HG03460 (cell line): ENCODE data around the gene TRHDE.
"Not testable (repeated sequence)": the region's sequence is repeated elsewhere in the genome, so short reads cannot be mapped to it uniquely, and the experiment has no call there.

Experiments used
- ATAC-seq: cut with Tn5 transposase; IDR thresholded peaks from one replicate; pipeline ENCODE4 v1.9.1; 2021; ENCODE audit not compliant: unreplicated experiment

The TRHDE gene

DNA sequence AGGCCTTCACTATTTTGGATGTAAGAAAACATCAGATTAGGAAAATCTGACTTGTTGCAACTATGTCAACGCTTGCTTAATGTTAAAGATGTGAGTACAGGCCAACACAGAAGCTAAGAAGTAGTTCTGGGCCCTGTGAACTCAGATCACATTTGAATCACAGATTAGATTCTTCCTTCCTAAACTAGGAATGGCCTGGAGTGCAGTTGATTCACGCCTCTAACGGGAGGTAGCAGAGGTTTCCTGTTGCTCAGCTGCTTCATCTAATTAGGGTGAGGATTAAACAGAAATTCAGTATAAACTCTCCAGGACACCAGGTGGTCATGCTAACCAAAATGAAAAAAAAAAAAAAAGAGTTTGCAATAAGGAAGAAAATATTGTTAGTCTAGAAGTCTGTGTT lies 314.3 kb downstream of the TRHDE start:
- ATAC-seq, result no peak

GRCh38 chr12:72602581-72602980 lies 330.4 kb downstream of the TRHDE start:
- ATAC-seq, result no peak

DNA sequence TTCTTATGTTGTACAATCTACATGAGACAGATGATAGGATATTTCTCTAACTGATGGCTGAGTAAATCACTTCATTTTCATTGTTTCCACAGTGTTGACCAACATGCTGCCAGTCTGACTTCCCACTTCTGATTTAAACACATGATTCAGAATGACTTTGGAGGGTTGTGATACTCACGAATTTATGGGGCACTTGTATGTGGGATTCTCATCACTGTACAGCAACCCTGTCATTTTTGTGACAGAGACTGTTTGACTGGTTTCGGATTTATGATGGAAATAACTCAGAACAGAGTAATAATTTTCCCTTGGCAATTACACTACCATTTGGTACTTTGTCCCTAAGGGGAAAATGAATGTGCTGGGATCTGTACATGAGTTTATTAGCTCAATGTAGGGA lies 333.8 kb downstream of the TRHDE start:
- ATAC-seq, result no peak

GRCh38 chr12:72610342-72610741 lies 338.2 kb downstream of the TRHDE start:
- no peak for ATAC-seq

- no peak for ATAC-seq
Measured at GRCh38 chr12:72610854-72611358, 338.7 kb downstream of the TRHDE start.

DNA sequence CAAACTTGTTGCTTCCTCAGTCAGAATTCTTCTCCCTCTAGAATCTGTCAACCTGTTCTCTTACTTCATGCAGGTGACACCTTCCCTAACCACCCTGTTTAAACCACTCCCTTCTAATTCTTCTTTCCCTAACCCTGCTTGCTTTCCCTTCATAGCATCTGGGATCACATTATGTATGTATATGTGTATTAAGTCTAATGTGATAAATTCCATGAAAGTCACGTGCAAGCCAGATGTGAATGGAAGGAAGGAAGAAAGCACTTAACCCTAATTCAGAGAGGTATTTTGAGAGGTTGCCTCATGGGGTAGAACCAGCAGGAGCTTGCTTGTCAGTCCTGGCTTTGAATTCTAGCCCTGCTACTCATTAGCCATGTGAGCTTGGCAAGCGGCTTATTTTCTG lies 340.0 kb downstream of the TRHDE start:
- no peak for ATAC-seq

DNA sequence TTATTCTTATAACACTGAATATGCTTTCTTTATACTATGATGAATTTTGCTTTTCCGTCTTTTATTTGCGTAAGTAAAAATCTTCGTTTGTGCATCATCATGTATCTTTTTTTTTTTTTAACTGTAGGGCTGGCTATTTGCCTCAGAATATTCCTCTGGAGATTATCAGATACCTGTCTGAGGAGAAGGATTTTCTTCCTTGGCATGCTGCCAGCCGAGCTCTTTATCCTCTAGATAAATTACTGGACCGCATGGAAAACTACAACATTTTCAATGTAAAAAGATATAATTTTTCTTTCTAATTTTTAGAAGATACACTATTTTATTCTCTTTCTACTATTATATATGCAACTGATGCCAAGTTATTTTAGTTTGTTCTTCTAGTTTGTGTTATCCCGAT lies 346.6 kb downstream of the TRHDE start:
- no peak for ATAC-seq

GRCh38 chr12:72622556-72622955 lies 350.4 kb downstream of the TRHDE start:
- ATAC-seq, result peak; percentile 87

- no peak for ATAC-seq
Measured at GRCh38 chr12:72631926-72632685, 359.9 kb downstream of the TRHDE start.

- no peak for ATAC-seq
Measured at GRCh38 chr12:72642706-72643105, 370.5 kb downstream of the TRHDE start.

DNA sequence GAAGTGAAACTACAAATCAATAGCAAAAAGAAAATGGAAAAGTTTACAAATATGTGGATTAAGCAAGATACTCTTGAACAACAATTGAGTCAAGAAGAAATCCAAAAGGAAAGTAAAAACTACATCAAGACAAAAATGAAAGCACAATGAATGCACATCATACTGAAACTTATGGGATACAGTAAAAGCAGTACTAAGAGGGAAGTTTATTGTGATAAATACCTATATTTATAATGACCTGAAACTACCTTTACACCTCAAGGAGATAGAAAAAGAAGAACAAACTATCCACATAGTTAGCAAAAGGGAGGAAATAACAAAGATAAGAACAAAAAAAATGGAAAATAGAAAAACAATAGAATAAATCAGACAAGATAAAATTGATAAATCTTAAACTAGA lies 375.0 kb downstream of the TRHDE start:
- no peak for ATAC-seq

DNA sequence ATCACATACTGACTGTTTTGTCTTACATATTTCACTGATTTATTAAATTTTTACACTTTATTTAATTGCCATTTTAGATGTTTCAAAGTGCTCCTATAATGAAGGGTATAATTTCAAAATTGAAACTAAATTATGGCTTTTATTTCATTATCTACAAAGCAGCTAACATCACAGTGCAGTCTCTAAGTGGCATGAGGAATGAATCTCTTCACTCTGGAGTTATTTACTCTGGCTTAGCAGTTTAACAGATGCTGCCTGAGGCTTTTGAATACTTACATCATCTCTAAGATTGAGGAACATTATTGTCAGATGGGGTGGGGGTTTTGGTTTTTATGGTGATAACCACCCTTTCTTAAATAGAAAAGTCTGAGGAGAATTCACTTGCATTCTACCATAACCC lies 386.4 kb downstream of the TRHDE start:
- ATAC-seq, result no peak

- ATAC-seq, result not testable (repeated sequence)
Measured at GRCh38 chr12:72660174-72660573, 388.0 kb downstream of the TRHDE start.

DNA sequence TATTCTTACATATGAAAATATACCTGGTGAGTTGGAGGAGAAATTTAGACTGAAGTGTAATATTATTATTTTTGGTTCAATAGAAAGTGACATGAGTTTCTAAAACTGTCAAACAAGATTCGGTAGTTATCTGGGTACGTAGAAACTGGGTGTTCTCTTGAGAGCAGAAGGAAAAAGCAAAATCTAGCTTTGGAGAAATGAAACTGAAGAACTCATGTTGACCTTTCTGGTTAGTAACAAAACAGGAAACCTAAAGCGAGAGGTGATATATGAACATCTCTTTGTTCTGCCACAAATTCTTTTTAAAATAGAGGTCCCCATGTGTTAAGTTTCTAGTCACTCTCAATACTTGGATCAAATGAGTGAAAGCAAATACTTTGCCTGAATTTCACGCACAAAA lies 401.7 kb downstream of the TRHDE start:
- peak; percentile 69 for ATAC-seq

DNA sequence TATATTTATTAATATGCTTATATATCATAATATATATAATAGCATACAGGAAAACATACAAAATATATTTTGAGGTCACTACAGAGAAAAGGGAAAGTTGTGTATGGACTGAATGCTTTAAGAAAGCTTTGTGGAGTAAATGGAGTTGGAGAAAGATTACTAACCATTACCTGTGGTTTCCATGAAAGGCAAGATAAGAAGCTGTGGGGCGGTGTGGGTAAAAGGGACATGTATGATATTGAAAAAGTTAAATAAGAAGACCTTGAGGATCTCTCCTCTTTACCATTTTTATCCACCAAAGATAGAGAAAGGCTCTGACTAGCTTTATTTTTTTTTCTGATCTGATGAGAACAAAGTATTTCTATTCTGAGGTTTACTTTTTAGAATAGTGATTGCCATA lies 404.4 kb downstream of the TRHDE start:
- no peak for ATAC-seq

GRCh38 chr12:72677139-72677538 lies 405.0 kb downstream of the TRHDE start:
- no peak for ATAC-seq

- no peak for ATAC-seq
Measured at GRCh38 chr12:72677846-72678245, 405.7 kb downstream of the TRHDE start.

DNA sequence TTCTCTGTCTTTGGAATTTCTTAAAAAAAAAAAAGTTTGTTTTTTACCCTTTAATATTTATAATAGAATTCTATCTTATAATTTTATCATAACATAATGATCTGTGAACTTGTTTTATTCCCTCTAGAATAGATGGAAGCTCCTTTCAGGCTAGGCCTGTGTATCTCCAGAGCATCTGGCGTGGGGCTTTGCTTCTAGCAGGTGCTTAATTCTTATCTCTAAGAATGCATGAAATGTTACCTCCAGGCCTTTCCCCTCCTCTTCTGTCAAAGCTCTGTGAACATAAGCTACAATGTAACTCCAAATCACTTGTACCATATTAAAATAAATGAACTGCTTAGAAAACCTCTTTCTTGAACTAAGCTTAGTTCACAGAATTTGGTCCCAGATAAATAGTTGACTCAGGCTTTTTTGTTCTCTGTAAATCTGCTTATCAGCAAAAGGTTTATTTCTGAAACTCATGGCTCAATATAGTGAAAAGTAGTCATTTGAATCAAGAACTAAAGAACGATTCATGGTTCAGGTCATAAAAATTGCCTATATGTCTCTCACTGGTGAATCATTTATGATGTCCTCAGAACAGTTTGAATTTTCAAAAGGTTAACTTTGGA lies 407.1 kb downstream of the TRHDE start:
- no peak for ATAC-seq

DNA sequence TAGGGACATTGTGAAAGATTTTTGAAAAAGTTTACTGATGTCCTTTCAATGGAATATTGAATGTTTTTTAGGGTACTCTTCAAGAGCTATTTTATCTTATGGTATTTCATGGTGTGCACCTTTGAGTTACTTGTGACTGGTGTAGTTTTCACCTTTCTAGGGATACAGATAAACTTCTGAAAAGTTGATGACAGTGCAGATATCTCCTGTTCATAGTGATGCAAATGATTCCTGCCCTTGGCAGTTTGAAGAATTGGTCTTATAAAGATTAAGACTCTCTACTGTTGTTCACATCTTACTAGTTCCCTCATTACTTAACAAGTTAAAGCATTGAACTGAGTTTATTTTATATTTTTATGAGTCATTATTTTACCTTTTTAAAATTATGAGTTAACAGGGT lies 408.9 kb downstream of the TRHDE start:
- no peak for ATAC-seq

DNA sequence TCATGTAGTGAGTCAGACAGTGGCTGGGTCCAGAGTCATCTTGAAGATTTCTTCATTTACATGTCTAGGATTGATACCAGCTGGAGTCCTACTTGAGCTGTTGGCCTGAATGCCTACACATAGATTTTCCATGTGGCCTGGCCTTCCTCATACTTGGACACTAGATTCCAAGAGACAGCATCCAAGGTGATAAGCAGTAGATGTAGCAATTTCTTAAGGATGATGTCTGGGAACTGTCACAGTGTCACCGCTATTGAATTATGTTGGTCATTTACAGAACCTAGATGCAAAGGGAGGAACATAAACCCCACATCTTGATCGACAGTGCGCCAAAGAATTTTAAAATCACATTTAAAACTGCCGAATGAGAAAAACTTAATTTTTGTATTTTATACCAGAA lies 412.3 kb downstream of the TRHDE start:
- ATAC-seq, result no peak

GRCh38 chr12:72692338-72692737 lies 420.2 kb downstream of the TRHDE start:
- no peak for ATAC-seq

- no peak for ATAC-seq
Measured at GRCh38 chr12:72694193-72694592, 422.0 kb downstream of the TRHDE start.

GRCh38 chr12:72699362-72699761 lies 427.2 kb downstream of the TRHDE start:
- no peak for ATAC-seq
